GM12864 (cell line): ENCODE measurements around the gene NUTF2.
"Not testable (repeated sequence)": the region's sequence is repeated elsewhere in the genome, so short reads cannot be mapped to it uniquely, and the experiment has no call there.

ENCODE experiments used
- DNase-seq: peaks from one replicate; pipeline ENCODE4 v3.0.0-alpha.2; 2011; ENCODE audit warnings: low read depth
- H3K4me3 ChIP-seq: 2 replicates; pipeline ENCODE4 v1.5.1; 2011; ENCODE audit warnings: mild to moderate bottlenecking, low read depth, low read length, control low read depth
- CTCF ChIP-seq: IDR thresholded peaks from 2 replicates; pipeline ENCODE4 v1.5.1; 2011; ENCODE audit warnings: low read depth, mild to moderate bottlenecking, moderate library complexity, low read length, control low read depth, inconsistent platforms; ENCODE audit errors: missing control alignments

Gene NUTF2

GRCh38 chr16:67857547-67858233 is 11.0 kb downstream of the NUTF2 start:
- no peak overlapping the region for H3K4me3 ChIP-seq

GRCh38 chr16:67858500-67858899 is 11.8 kb downstream of the NUTF2 start:
- H3K4me3 ChIP-seq: no peak overlapping the region
- no peak for TF ChIP-seq CTCF
- DNase-seq: no peak

More at GRCh38 chr16:67857547-67858233, 11.0 kb downstream of the NUTF2 start:
- TF ChIP-seq CTCF: no peak
- no peak for DNase-seq

- H3K4me3 ChIP-seq: no peak overlapping the region
- TF ChIP-seq CTCF: no peak
- no peak for DNase-seq
Measured at GRCh38 chr16:67860589-67861398, 14.1 kb downstream of the NUTF2 start.

GRCh38 chr16:67861877-67862276 is 15.1 kb downstream of the NUTF2 start:
- no peak for DNase-seq
- no peak overlapping the region for H3K4me3 ChIP-seq
- TF ChIP-seq CTCF: no peak

- no peak for TF ChIP-seq CTCF
- H3K4me3 ChIP-seq: no peak overlapping the region
- no peak for DNase-seq
Measured at GRCh38 chr16:67862623-67863583, 16.2 kb downstream of the NUTF2 start.

- not testable (repeated sequence) for H3K4me3 ChIP-seq, DNase-seq
Measured at GRCh38 chr16:67864044-67864443, 17.3 kb downstream of the NUTF2 start.

GRCh38 chr16:67864594-67864993 is 17.9 kb downstream of the NUTF2 start:
- DNase-seq: no peak
- no peak for TF ChIP-seq CTCF
- H3K4me3 ChIP-seq: no peak overlapping the region
